ENCODE measurements around the gene XPR1.

XPR1 gene

GRCh38 chr1:180909462-180909976, 277.7 kb downstream of the XPR1 start:
- no peak overlapping the region for H3K9ac ChIP-seq (ENCODE audit: low read depth, low read length, poor library complexity, severe bottlenecking)
- H3K79me2 ChIP-seq (ENCODE audit: insufficient read depth, low read length), result no peaks in the 10 kb centered on the region
- H3K4me2 ChIP-seq (ENCODE audit: low read depth, low read length, poor library complexity, severe bottlenecking), result no peak overlapping the region
- no peaks in the 10 kb centered on the region for H4K20me1 ChIP-seq (ENCODE audit: insufficient read depth, low read length, poor library complexity, severe bottlenecking)
- no peaks in the 10 kb centered on the region for H3K9me3 ChIP-seq (ENCODE audit: insufficient read depth, low read depth, low read length)
- no peaks in the 10 kb centered on the region for H3F3A ChIP-seq (ENCODE audit: low read depth)
- no peaks in the 10 kb centered on the region for H3K9me2 ChIP-seq (replicated peaks; ENCODE audit: low read depth, low read length)
- H3K36me3 ChIP-seq (ENCODE audit: insufficient read depth, low read length), result no peaks in the 10 kb centered on the region
- no peak overlapping the region for H2AFZ ChIP-seq (ENCODE audit: low read length)
- no peaks in the 10 kb centered on the region for H3K27me3 ChIP-seq (ENCODE audit: insufficient read depth, low read length, poor library complexity, severe bottlenecking)
- H3K4me3 ChIP-seq (ENCODE audit: low read length, poor library complexity, severe bottlenecking), result no peak overlapping the region
- TF ChIP-seq EZH2phosphoT487 (IDR thresholded peaks at IDR 0.05; ENCODE audit: borderline replicate concordance) (no peak), CTCF (conservative IDR thresholded peaks at IDR 0.05; ENCODE audit: low read length) (no peak)
- H3K4me1 ChIP-seq (ENCODE audit: insufficient read depth, low read length, poor library complexity, severe bottlenecking), result no peaks in the 10 kb centered on the region

GRCh38 chr1:180911640-180912191, 279.9 kb downstream of the XPR1 start:
- Histone ChIP-seq H3K4me2 (ENCODE audit: low read depth, low read length, poor library complexity, severe bottlenecking) (peak overlapping the region; percentile 73), H4K20me1 (ENCODE audit: insufficient read depth, low read length, poor library complexity, severe bottlenecking) (no peaks in the 10 kb centered on the region), H3K4me3 (ENCODE audit: low read length, poor library complexity, severe bottlenecking) (peak overlapping the region; percentile 71), H3F3A (ENCODE audit: low read depth) (no peaks in the 10 kb centered on the region), H3K79me2 (ENCODE audit: insufficient read depth, low read length) (no peaks in the 10 kb centered on the region), H3K9me2 (replicated peaks; ENCODE audit: low read depth, low read length) (no peaks in the 10 kb centered on the region), H2AFZ (ENCODE audit: low read length) (peak overlapping the region; percentile 89), H3K27me3 (ENCODE audit: insufficient read depth, low read length, poor library complexity, severe bottlenecking) (no peaks in the 10 kb centered on the region), H3K36me3 (ENCODE audit: insufficient read depth, low read length) (no peaks in the 10 kb centered on the region), H3K4me1 (ENCODE audit: insufficient read depth, low read length, poor library complexity, severe bottlenecking) (no peaks in the 10 kb centered on the region), H3K9ac (ENCODE audit: low read depth, low read length, poor library complexity, severe bottlenecking) (peak overlapping the region; percentile 34), H3K9me3 (ENCODE audit: insufficient read depth, low read depth, low read length) (no peaks in the 10 kb centered on the region)
- no peak for TF ChIP-seq CTCF (conservative IDR thresholded peaks at IDR 0.05; ENCODE audit: low read length)
- no peak for TF ChIP-seq EZH2phosphoT487 (IDR thresholded peaks at IDR 0.05; ENCODE audit: borderline replicate concordance)

GRCh38 chr1:180912211-180912800, 280.5 kb downstream of the XPR1 start:
- Histone ChIP-seq H2AFZ (ENCODE audit: low read length) (peak overlapping the region; percentile 89), H4K20me1 (ENCODE audit: insufficient read depth, low read length, poor library complexity, severe bottlenecking) (no peaks in the 10 kb centered on the region), H3K9me3 (ENCODE audit: insufficient read depth, low read depth, low read length) (no peaks in the 10 kb centered on the region), H3K79me2 (ENCODE audit: insufficient read depth, low read length) (no peaks in the 10 kb centered on the region), H3F3A (ENCODE audit: low read depth) (no peaks in the 10 kb centered on the region), H3K4me2 (ENCODE audit: low read depth, low read length, poor library complexity, severe bottlenecking) (peak overlapping the region; percentile 73), H3K9me2 (replicated peaks; ENCODE audit: low read depth, low read length) (no peaks in the 10 kb centered on the region), H3K27me3 (ENCODE audit: insufficient read depth, low read length, poor library complexity, severe bottlenecking) (no peaks in the 10 kb centered on the region), H3K4me1 (ENCODE audit: insufficient read depth, low read length, poor library complexity, severe bottlenecking) (no peaks in the 10 kb centered on the region), H3K4me3 (ENCODE audit: low read length, poor library complexity, severe bottlenecking) (peak overlapping the region; percentile 71), H3K9ac (ENCODE audit: low read depth, low read length, poor library complexity, severe bottlenecking) (peak overlapping the region; percentile 34), H3K36me3 (ENCODE audit: insufficient read depth, low read length) (no peaks in the 10 kb centered on the region)
- TF ChIP-seq EZH2phosphoT487 (IDR thresholded peaks at IDR 0.05; ENCODE audit: borderline replicate concordance) (no peak), CTCF (conservative IDR thresholded peaks at IDR 0.05; ENCODE audit: low read length) (no peak)

Data from Loucy (cell line).